MM.1S (cell line): ENCODE data around the gene GASK1A.

Source experiments
- EZH2 ChIP-seq: fragments of 300-600 bp; sonication (generic); optimal IDR thresholded peaks from 2 replicates; pipeline ENCODE3; 2017; ENCODE audit warnings: low read depth, mild to moderate bottlenecking, antibody characterized with exemption, low read length, mixed read lengths
- TF ChIP-seq, protein P1 (sequence below): fragments of 300-600 bp; sonication (generic); IDR thresholded peaks from 2 replicates; pipeline ENCODE4 v1.5.1; 2016; ENCODE audit warnings: antibody characterized with exemption, low read length, mixed read lengths

DNA sequence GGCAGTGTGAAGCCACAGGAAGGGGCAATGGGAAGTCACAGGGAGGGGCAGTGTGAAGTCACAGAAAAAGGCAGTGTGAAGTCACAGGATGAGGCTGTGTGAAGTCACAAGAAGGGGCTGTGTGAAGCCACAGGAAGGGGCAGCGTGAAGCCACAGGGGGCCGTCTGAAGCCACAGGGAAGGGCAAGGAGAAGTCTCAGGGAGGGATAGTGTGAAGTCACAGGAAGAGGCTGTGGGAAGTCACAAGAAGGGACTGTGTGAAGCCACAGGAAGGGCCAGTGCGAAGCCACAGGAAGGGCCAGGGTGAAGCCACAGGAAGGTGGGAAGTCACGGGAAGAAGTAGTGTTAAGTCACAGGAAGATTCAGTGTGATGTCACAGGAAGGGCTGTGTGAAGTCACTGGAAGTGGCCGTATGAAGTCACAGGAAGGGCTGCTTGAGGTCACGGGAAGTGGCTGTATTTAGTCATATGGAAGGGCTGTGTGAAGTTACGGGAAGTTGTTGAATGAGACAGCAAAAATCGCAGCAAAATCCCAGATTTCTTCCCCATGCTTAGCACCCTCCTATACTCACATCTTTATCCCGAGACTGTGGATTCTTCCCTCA is 38.6 kb downstream of the GASK1A start:
- TF ChIP-seq, protein P1, sequence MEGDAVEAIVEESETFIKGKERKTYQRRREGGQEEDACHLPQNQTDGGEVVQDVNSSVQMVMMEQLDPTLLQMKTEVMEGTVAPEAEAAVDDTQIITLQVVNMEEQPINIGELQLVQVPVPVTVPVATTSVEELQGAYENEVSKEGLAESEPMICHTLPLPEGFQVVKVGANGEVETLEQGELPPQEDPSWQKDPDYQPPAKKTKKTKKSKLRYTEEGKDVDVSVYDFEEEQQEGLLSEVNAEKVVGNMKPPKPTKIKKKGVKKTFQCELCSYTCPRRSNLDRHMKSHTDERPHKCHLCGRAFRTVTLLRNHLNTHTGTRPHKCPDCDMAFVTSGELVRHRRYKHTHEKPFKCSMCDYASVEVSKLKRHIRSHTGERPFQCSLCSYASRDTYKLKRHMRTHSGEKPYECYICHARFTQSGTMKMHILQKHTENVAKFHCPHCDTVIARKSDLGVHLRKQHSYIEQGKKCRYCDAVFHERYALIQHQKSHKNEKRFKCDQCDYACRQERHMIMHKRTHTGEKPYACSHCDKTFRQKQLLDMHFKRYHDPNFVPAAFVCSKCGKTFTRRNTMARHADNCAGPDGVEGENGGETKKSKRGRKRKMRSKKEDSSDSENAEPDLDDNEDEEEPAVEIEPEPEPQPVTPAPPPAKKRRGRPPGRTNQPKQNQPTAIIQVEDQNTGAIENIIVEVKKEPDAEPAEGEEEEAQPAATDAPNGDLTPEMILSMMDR: no peak
- TF ChIP-seq EZH2: no peak
